ENCODE results near the gene PGA3. TPM values are rescaled to one million over a fixed set of nuclear protein-coding genes. Genes with fewer than 3 reads are reported as not detected.

PGA3 gene
- polyA plus RNA-seq, 1 of the 3 experiments (the other 2 are of a cell fraction): not detected

DNA sequence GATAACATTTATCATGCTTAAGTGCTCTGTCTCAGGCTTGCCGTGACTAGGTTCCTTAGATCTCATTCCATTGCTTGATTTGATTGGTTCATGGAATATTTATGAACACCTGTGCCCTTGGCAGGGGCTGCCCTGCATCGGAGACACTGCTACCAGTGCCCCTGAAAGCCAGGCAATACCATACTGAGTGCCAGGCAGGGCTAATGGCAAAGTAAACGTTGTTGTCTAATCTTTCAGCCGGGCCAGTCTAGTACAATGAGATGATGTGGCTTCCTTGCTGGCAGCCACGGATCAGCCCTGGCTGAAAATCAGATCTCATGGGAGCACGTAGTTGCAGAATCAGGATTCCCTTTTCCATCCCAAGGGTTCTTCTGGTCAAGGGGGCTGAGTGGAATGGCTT, 5.0 kb upstream of the PGA3 start:
- ChIA-PET POLR2A (no interaction called here), CTCF (interaction anchor here (4.4 kb wide), 1 partner anchor 11 kb away, joined by 19 read pairs; no protein-coding TSS in a partner anchor)
- no peak overlapping the region for H2AFZ ChIP-seq (ENCODE audit: low read depth)
- H3K27ac ChIP-seq (ENCODE audit: low read depth in 2 of 2, low read length in 1 of 2): no peak overlapping the region
- no peak overlapping the region for H3K4me2 ChIP-seq
- no peak overlapping the region for H3K9ac ChIP-seq
- no peaks in the 10 kb centered on the region for H3K9me2 ChIP-seq
- H4K20me1 ChIP-seq (ENCODE audit: insufficient read depth): no peaks in the 10 kb centered on the region
- 9% methylated on average over 2 of the region's 6 CpGs for WGBS (ENCODE audit: low lambda C conversion rate)
- H3K9me3 ChIP-seq: no peaks in the 10 kb centered on the region
- no peaks in the 10 kb centered on the region for H3F3A ChIP-seq (replicated peaks; ENCODE audit: insufficient read depth)
- no peaks in the 10 kb centered on the region for H3K4me1 ChIP-seq (ENCODE audit: control insufficient read depth in 1 of 2, insufficient read depth in 2 of 2, low read depth in 1 of 2, low read length in 1 of 2)
- no peaks in the 10 kb centered on the region for H3K36me3 ChIP-seq (replicated peaks in 1 of 2; ENCODE audit: control insufficient read depth in 1 of 2, insufficient read depth in 2 of 2, low read length in 1 of 2)
- DNase-seq: no peak
- H3K4me3 ChIP-seq (ENCODE audit: low read depth in 2 of 2, low read length in 1 of 2): no peak overlapping the region
- no peaks in the 10 kb centered on the region for H3K79me2 ChIP-seq (ENCODE audit: insufficient read depth)
- H3K27me3 ChIP-seq (ENCODE audit: insufficient read depth): peaks cover 14% of the 10 kb centered on the region; the same call in 1 of the 2 replicates
- TF ChIP-seq, protein P1, sequence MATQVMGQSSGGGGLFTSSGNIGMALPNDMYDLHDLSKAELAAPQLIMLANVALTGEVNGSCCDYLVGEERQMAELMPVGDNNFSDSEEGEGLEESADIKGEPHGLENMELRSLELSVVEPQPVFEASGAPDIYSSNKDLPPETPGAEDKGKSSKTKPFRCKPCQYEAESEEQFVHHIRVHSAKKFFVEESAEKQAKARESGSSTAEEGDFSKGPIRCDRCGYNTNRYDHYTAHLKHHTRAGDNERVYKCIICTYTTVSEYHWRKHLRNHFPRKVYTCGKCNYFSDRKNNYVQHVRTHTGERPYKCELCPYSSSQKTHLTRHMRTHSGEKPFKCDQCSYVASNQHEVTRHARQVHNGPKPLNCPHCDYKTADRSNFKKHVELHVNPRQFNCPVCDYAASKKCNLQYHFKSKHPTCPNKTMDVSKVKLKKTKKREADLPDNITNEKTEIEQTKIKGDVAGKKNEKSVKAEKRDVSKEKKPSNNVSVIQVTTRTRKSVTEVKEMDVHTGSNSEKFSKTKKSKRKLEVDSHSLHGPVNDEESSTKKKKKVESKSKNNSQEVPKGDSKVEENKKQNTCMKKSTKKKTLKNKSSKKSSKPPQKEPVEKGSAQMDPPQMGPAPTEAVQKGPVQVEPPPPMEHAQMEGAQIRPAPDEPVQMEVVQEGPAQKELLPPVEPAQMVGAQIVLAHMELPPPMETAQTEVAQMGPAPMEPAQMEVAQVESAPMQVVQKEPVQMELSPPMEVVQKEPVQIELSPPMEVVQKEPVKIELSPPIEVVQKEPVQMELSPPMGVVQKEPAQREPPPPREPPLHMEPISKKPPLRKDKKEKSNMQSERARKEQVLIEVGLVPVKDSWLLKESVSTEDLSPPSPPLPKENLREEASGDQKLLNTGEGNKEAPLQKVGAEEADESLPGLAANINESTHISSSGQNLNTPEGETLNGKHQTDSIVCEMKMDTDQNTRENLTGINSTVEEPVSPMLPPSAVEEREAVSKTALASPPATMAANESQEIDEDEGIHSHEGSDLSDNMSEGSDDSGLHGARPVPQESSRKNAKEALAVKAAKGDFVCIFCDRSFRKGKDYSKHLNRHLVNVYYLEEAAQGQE (IDR thresholded peaks at IDR 0.05; ENCODE audit: low read depth, low read length): no peak

GRCh38 chr11:61198948-61199523, 4.3 kb upstream of the PGA3 start:
- WGBS (ENCODE audit: low lambda C conversion rate): 50% methylated on average over 4 of the region's 4 CpGs

More at GRCh38 chr11:61198948-61199523, 4.3 kb upstream of the PGA3 start:
- H3K36me3 ChIP-seq (replicated peaks in 1 of 2; ENCODE audit: control insufficient read depth in 1 of 2, insufficient read depth in 2 of 2, low read length in 1 of 2): no peaks in the 10 kb centered on the region
- no peaks in the 10 kb centered on the region for H3K9me3 ChIP-seq
- H3K4me3 ChIP-seq (ENCODE audit: low read depth in 2 of 2, low read length in 1 of 2): no peak overlapping the region
- H3K9ac ChIP-seq: no peak overlapping the region
- TF ChIP-seq CTCF (IDR thresholded peaks at IDR 0.05) (no peak), MEF2A (IDR thresholded peaks at IDR 0.05; ENCODE audit: borderline replicate concordance, low read depth) (no peak), POLR2AphosphoS5 (IDR thresholded peaks at IDR 0.05; ENCODE audit: low read depth, low read length) (no peak), FOSL2 (IDR thresholded peaks at IDR 0.05; ENCODE audit: borderline replicate concordance, low read depth) (no peak), RCOR1 (IDR thresholded peaks at IDR 0.05; ENCODE audit: low read length) (no peak), TCF12 (IDR thresholded peaks at IDR 0.05) (no peak), MAX (IDR thresholded peaks at IDR 0.05; ENCODE audit: low read depth) (no peak), SMC3 (IDR thresholded peaks at IDR 0.05; ENCODE audit: low read depth, low read length) (no peak), SIN3A (IDR thresholded peaks at IDR 0.05; ENCODE audit: borderline replicate concordance, low read depth, low read length) (no peak), USF1 (IDR thresholded peaks at IDR 0.05; ENCODE audit: borderline replicate concordance, low read depth) (no peak), FOXM1 (IDR thresholded peaks at IDR 0.05; ENCODE audit: low read depth) (no peak), RXRA (IDR thresholded peaks at IDR 0.05; ENCODE audit: borderline replicate concordance, low read depth) (no peak)
- TF ChIP-seq, protein P2, sequence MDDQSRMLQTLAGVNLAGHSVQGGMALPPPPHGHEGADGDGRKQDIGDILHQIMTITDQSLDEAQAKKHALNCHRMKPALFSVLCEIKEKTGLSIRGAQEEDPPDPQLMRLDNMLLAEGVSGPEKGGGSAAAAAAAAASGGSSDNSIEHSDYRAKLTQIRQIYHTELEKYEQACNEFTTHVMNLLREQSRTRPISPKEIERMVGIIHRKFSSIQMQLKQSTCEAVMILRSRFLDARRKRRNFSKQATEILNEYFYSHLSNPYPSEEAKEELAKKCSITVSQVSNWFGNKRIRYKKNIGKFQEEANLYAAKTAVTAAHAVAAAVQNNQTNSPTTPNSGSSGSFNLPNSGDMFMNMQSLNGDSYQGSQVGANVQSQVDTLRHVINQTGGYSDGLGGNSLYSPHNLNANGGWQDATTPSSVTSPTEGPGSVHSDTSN (IDR thresholded peaks at IDR 0.05): no peak
- TF ChIP-seq, protein P1 (IDR thresholded peaks at IDR 0.05; ENCODE audit: low read depth, low read length): no peak
- H3K4me1 ChIP-seq (ENCODE audit: control insufficient read depth in 1 of 2, insufficient read depth in 2 of 2, low read depth in 1 of 2, low read length in 1 of 2): no peaks in the 10 kb centered on the region
- H3K27me3 ChIP-seq (ENCODE audit: insufficient read depth): peaks cover 14% of the 10 kb centered on the region; the same call in 1 of the 2 replicates
- no peaks in the 10 kb centered on the region for H3K79me2 ChIP-seq (ENCODE audit: insufficient read depth)
- ChIA-PET POLR2A (no interaction called here), CTCF (interaction anchor here (4.4 kb wide), 1 partner anchor 12 kb away, joined by 19 read pairs; no protein-coding TSS in a partner anchor)
- H3K9me2 ChIP-seq: no peaks in the 10 kb centered on the region
- H4K20me1 ChIP-seq (ENCODE audit: insufficient read depth): no peaks in the 10 kb centered on the region
- H3K27ac ChIP-seq (ENCODE audit: low read depth in 2 of 2, low read length in 1 of 2): no peak overlapping the region
- no peaks in the 10 kb centered on the region for H3F3A ChIP-seq (replicated peaks; ENCODE audit: insufficient read depth)
- H2AFZ ChIP-seq (ENCODE audit: low read depth): no peak overlapping the region
- DNase-seq: no peak
- no peak overlapping the region for H3K4me2 ChIP-seq
